Measurements from ENCODE around the gene CAPRIN1. TPM values are rescaled to one million over a fixed set of nuclear protein-coding genes. Genes with fewer than 3 reads are reported as not detected.

Gene CAPRIN1
- total and polyA plus RNA-seq, 2 of the 8 experiments (the other 6 are each of a cell fraction or from before 2014, with no cell fraction given) = 221 to 317 TPM

GRCh38 chr11:34074391-34074790, 22.9 kb downstream of the CAPRIN1 start (continued):
- TF ChIP-seq HDAC2 (IDR thresholded peaks at IDR 0.05; ENCODE audit: borderline replicate concordance in 1 of 2, low read depth in 2 of 2, low read length in 2 of 2) (no peak), SIN3A (conservative IDR thresholded peaks at IDR 0.05 in 1 of 2, IDR thresholded peaks at IDR 0.05 in 1 of 2; ENCODE audit: low read depth in 1 of 2, low read length in 2 of 2) (no peak), CREB1 (IDR thresholded peaks at IDR 0.05) (no peak), RNF2 (IDR thresholded peaks at IDR 0.05; ENCODE audit: borderline replicate concordance, low read depth, low read length, missing control alignments, poor library complexity, severe bottlenecking) (no peak)
- TF ChIP-seq, protein P1, sequence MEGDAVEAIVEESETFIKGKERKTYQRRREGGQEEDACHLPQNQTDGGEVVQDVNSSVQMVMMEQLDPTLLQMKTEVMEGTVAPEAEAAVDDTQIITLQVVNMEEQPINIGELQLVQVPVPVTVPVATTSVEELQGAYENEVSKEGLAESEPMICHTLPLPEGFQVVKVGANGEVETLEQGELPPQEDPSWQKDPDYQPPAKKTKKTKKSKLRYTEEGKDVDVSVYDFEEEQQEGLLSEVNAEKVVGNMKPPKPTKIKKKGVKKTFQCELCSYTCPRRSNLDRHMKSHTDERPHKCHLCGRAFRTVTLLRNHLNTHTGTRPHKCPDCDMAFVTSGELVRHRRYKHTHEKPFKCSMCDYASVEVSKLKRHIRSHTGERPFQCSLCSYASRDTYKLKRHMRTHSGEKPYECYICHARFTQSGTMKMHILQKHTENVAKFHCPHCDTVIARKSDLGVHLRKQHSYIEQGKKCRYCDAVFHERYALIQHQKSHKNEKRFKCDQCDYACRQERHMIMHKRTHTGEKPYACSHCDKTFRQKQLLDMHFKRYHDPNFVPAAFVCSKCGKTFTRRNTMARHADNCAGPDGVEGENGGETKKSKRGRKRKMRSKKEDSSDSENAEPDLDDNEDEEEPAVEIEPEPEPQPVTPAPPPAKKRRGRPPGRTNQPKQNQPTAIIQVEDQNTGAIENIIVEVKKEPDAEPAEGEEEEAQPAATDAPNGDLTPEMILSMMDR (IDR thresholded peaks at IDR 0.05; ENCODE audit: control extremely low read depth in 1 of 3, insufficient read depth in 1 of 3, low read depth in 1 of 3, low read length in 3 of 3) = no peak
